Activated CD4-positive, CD25-positive, alpha-beta regulatory T cell (primary cell): ENCODE measurements around the gene SH3GL3.

Experiments used
- DNase-seq, 4 experiments: peaks; one replicate each; lab custom pipeline; 2025; lab: John Stamatoyannopoulos, UW

SH3GL3 gene

DNA sequence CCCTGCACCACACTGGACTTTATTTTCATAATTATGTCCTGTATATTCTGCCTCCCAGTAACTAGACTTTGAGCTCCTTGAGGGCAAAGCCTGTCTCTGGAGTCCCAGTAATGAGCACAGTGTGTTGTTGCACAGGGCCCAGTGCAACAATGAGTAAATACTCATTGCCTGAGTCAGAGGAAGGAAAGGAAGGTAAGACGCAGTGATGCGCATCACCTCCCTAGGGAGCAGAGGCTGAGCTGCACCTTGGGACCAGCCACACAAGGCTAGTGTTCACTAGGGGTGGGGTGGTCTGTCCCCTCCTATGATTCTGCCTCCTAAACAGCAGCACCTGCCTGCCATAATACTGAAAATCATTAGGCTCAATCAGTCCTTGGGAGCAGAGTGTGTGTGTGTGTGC lies 120.2 kb downstream of the SH3GL3 start:
- DNase-seq: no peak

GRCh38 chr15:83569341-83569740 lies 122.2 kb downstream of the SH3GL3 start:
- DNase-seq: no peak

DNA sequence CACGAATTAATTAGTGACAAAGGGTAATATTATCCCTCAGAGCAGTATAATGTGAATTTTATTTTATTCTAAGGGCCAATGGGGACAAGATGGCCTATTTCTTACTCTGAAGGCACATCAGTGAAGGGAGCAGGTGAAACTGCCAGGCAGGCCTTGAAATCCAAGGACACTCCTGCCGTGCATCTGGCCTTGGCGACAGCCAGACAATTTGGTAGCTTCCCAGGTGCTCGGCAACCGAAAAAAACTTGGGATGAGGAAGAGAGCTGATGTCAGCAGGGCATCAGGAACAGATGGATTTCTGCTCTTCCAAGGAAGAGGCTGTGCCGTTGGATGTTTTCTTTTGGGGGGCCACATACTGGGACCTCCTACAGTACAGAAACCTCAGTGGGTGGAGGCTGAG lies 123.6 kb downstream of the SH3GL3 start:
- no peak for DNase-seq

GRCh38 chr15:83571820-83572707 lies 124.9 kb downstream of the SH3GL3 start:
- DNase-seq: no peak

GRCh38 chr15:83574345-83574744 lies 127.2 kb downstream of the SH3GL3 start:
- DNase-seq: no peak

GRCh38 chr15:83578691-83579090 lies 131.6 kb downstream of the SH3GL3 start:
- DNase-seq: no peak

DNA sequence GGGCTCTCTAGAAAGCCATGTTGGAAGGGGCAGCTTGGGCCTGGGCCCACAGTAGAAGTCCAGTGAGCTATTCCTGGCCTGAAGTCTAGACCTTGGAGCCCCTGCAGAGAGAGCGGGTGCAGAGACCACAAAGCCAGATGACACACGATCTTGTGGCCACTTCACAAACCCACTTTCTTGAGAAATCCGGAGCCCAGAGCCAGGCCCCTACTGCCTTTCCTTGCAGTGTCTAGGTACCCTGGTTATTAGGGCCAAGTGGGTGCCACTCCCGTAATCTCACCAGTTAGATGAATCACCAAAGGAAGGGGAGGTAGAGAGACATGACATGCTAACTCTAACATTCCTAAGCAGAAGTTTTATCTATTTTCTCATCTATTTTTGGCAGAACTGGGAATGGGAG lies 134.2 kb downstream of the SH3GL3 start:
- DNase-seq: no peak

DNA sequence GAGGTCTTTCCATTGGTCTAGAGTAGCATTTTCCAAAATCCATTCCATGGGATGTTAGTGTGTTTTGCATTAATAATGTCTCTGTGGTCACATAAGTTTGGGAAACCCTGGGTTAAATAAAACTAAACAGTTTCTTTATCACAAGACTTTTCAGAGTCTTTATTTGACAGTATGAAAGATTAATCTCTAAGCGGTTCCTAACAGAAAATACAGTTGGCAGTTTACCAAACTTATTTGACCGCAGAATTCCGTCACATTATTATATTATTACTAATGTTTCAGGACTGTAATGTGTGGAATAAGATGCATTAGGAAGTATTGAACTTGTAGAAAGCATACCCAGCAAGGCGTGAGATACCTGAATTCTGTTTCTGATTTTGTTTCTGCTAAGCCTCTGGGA lies 135.2 kb downstream of the SH3GL3 start:
- DNase-seq: no peak

GRCh38 chr15:83585601-83586335 lies 138.6 kb downstream of the SH3GL3 start:
- DNase-seq: no peak

DNA sequence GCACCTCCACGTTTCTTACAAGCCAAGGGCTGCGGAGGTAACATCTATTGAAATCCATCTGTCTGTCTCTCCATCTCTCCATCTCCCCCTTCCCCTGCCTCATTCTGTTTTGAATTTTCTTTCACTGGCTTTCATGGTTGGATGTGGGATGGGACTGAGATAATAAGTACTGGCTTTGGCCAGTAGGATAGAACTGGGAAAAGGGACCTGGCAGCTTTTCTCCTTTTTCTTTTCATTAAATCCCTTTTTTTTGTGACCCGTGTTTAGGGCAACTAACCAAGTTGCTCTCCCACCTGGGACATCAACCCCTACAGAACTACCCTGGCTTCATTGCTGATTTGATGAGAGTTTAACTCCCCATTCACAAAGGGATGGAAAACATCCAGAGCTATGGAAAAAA lies 139.9 kb downstream of the SH3GL3 start:
- no peak for DNase-seq

- DNase-seq: no peak
Observed at GRCh38 chr15:83588441-83588840, 141.3 kb downstream of the SH3GL3 start.

DNA sequence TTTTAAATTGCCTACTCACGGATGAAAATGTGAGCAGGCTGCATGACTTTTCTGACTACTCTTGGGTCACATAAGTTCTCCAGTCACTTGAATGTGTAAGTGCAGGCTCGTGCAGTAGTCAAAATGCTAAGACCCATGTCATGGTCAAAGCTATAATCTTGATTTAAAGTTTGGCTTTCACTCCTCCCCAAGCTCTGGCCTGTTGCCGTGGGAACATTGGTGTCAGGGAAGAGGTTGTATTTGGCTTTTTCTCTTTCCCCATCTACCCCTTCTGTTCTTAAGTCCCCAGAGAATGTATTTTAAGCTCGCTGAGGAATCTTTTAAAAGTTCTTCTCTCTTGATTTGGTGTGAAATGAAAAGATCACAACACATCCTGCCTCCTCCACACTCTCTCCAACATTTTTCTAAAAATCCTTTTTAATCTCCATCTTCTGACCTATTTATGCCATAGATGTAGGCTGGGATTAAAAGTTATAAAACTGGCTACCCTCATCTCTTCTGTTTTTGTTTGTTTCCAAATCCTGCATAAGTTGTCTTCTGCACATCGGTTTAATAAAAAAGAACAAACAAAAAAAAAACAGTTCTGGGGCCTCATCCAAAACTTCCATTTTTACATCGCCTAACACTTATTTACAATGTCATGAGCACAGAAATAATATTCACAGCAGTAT lies 145.4 kb downstream of the SH3GL3 start:
- DNase-seq: no peak

DNA sequence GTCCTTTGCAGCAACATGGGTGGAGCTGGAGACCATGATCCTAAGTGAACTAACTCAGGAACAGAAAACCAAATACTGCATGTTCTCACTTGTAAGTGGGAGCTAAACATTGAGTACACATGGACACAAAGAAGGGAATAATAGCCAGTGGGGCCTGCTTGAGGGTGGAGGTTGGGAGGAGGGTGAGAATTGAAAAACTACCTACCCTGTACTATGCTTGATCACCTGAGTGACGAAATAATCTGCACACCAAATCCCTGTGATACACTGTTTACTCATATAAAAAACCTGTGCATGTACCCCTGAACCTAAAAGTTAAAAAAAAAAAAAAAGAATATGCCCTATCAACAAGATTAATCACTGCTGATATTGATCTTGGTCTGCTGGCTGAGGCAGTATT lies 148.1 kb downstream of the SH3GL3 start:
- no peak for DNase-seq

- no peak for DNase-seq
Observed at GRCh38 chr15:83598031-83598430, 150.9 kb downstream of the SH3GL3 start.

GRCh38 chr15:83602021-83602420 lies 154.9 kb downstream of the SH3GL3 start:
- no peak for DNase-seq

DNA sequence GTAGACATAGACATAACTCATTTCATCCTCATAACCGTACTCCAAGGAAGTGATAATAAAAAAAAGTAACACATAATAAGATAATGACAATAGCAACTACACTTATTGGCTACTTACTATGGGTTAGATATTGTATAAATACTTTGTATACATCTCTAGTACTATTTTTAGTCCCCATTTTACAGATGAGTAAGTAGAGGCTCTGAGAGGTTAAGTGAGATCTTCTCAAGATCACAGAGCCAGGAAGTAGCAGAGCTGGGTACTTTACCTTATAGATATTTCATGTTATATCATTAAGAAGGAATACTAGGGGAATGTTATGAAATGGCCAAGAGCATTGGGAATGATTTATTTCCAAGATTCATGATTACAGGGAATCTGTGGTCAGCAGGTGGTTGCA lies 157.4 kb downstream of the SH3GL3 start:
- no peak for DNase-seq

GRCh38 chr15:83605111-83605945 lies 158.2 kb downstream of the SH3GL3 start:
- no peak for DNase-seq

DNA sequence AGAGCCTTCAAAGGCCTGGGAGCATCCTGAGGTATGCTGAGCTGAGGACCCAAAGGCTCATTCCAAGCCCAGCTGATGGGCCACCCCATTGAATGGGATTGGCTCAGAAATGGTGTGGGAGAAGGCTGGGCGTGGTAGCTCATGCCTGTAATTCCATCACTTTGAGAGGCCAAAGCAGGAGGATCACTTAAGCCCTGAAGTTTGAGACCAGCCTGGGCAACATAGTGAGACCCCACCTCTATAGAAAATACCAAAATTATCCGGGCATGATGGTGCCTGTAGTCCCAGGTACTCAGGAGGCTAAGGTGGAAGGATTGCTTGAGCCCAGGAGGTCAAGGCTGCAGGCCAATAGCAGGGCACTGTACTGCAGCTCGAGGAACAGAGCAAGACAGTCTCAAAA lies 163.0 kb downstream of the SH3GL3 start:
- DNase-seq: no peak

- no peak for DNase-seq
Observed at GRCh38 chr15:83610901-83611685, 164.0 kb downstream of the SH3GL3 start.

- no peak for DNase-seq
Observed at GRCh38 chr15:83612226-83612625, 165.1 kb downstream of the SH3GL3 start.
